Measurements from ENCODE around the gene ARID1B. TPM values are rescaled to one million over a fixed set of nuclear protein-coding genes. Genes with fewer than 3 reads are reported as not detected.

ARID1B gene
- total and polyA plus RNA-seq, 2 of the 4 experiments (the other 2 are of a cell fraction): 14.5 to 20.1 TPM

- in situ Hi-C loops (cut with MboI; ENCODE audit: low sequenced_read_pairs): no loop called here
- Histone ChIP-seq H3K79me1 (ENCODE audit: low read depth in 1 of 2, low read length in 2 of 2) (peaks cover 39 to 83% of the 10 kb centered on the region in 2 experiments), H3K9ac (ENCODE audit: low read depth, low read length) (no peak overlapping the region), H3K27me3 (ENCODE audit: control insufficient read depth, insufficient read depth, low read length) (no peaks in the 10 kb centered on the region), H3K9me1 (ENCODE audit: insufficient read depth, low read length) (peaks cover 28% of the 10 kb centered on the region), H3K9me3 (ENCODE audit: control insufficient read depth, insufficient read depth, low read length) (no peaks in the 10 kb centered on the region), H3K14ac (replicated peaks; ENCODE audit: low read depth, low read length) (no peak overlapping the region), H3K4me2 (ENCODE audit: low read depth, low read length) (no peak overlapping the region), H4K91ac (ENCODE audit: insufficient read depth, low read depth, low read length) (no peak overlapping the region), H2AK9ac (replicated peaks; ENCODE audit: low read depth, low read length, poor library complexity) (no peak overlapping the region), H3K27ac (ENCODE audit: insufficient read depth, low read length) (no peak overlapping the region), H2AFZ (replicated peaks; ENCODE audit: low read length, poor library complexity) (no peak overlapping the region), H2BK20ac (ENCODE audit: low read depth, low read length) (no peak overlapping the region), H2BK120ac (ENCODE audit: low read depth, low read length) (no peak overlapping the region), H3K36me3 (ENCODE audit: control insufficient read depth, insufficient read depth, low read length) (peaks cover 2% of the 10 kb centered on the region; the same call in 1 of the 2 replicates), H4K8ac (ENCODE audit: low read depth in 2 of 2, low read length in 2 of 2) (no peak overlapping the region), H3K18ac (ENCODE audit: low read depth, low read length) (no peak overlapping the region), H2BK5ac (ENCODE audit: low read depth, low read length, poor library complexity, severe bottlenecking) (no peak overlapping the region), H3K4me1 (ENCODE audit: control insufficient read depth, insufficient read depth, low read length) (peaks cover 8% of the 10 kb centered on the region), H3K4ac (ENCODE audit: low read depth, low read length) (no peak overlapping the region), H4K20me1 (ENCODE audit: insufficient read depth, low read length) (peaks cover 68% of the 10 kb centered on the region), H2AK5ac (ENCODE audit: low read depth, low read length) (no peak overlapping the region), H2BK15ac (ENCODE audit: low read depth, low read length) (no peak overlapping the region), H3K56ac (ENCODE audit: extremely low read depth, insufficient read depth, low read length) (no peak overlapping the region), H3K4me3 (ENCODE audit: insufficient read depth, low read depth, low read length) (no peak overlapping the region), H4K5ac (ENCODE audit: low read depth, low read length) (no peak overlapping the region), H3K23ac (ENCODE audit: low read depth, low read length) (no peak overlapping the region)
- BruUV-seq (replicated peaks): no TSS peak
- DNase-seq (no peak), ATAC-seq (ENCODE audit: low read depth) (peak; percentile 24; the same call in 1 of the 2 replicates)
- intact Hi-C loops (cut with micrococcal nuclease): no loop called here
- TF ChIP-seq FOS (IDR thresholded peaks at IDR 0.05; ENCODE audit: low read depth, low read length) (no peak), CHD1 (IDR thresholded peaks at IDR 0.05; ENCODE audit: low read depth, low read length) (no peak), MAZ (IDR thresholded peaks at IDR 0.05; ENCODE audit: borderline replicate concordance, low read depth, low read length) (no peak), RAD21 (IDR thresholded peaks at IDR 0.05; ENCODE audit: low read length) (no peak), BHLHE40 (IDR thresholded peaks at IDR 0.05; ENCODE audit: low read depth, low read length) (no peak)
- ChIA-PET POLR2A (ENCODE audit: unreplicated experiment) (no interaction called here), CTCF (no interaction called here)
- 80% methylated on average over 5 of the region's 14 CpGs; no CpG with 5 or more reads in 1 of the 2 experiments for WGBS, 2 experiments (ENCODE audit: extremely low coverage in 2 of 2, insufficient read length in 1 of 2)
- dilution Hi-C loops (cut with HindIII; ENCODE audit: low sequenced_read_pairs, unreplicated experiment): no loop called here
Observed at GRCh38 chr6:156822747-156823206, 45.6 kb downstream of the ARID1B start.

Data from IMR-90 (cell line).